Adrenal gland (tissue), 5 donors: ENCODE measurements around the gene RPH3AL.

ENCODE experiments used
- POLR2A ChIP-seq, 2 donors: fragments of 450-650 bp; IDR thresholded peaks; one replicate each; pipeline ENCODE4 v1.6.1; 2017; ENCODE audit warnings: antibody characterized with exemption in 2 of 2, mild to moderate bottlenecking in 2 of 2, moderate library complexity in 1 of 2
- TF ChIP-seq, protein P1 (sequence below), 6 experiments: fragments of 450-650 bp in 4 of 6; fragments of 200-600 bp in 2 of 6; sonication (generic) in 1 of 6; IDR thresholded peaks; 1 replicate in 5 of 6; 2 replicates in 1 of 6; pipeline versions ENCODE4 v1.5.1 to v1.8.0; 2016 to 2021; ENCODE audit warnings: antibody characterized with exemption in 6 of 6, mild to moderate bottlenecking in 2 of 6, moderate library complexity in 1 of 6
- donor health status: DM: no; HTN: no; CAD: no.

DNA sequence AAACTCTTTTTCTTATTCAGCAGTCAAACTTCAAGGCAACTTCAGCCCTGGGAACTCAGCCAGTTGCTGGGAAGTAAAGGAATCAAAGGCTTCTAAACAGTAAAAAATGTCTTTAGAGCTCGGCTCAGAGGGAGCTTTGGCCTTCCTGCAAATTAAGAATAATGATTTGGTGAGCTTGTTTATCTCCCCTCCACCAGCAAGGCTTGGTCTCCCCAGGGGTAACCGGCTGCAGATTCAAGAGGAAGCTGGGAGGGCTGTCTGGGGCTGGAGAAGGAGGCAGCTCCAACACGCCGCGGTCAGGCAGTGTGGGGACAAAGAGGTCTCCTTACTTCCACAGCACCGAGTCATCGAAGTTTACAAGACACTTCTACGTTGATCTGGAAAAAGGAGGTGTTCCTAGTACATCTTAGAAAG is 153.4 kb downstream of the RPH3AL start:
- TF ChIP-seq, protein P1, sequence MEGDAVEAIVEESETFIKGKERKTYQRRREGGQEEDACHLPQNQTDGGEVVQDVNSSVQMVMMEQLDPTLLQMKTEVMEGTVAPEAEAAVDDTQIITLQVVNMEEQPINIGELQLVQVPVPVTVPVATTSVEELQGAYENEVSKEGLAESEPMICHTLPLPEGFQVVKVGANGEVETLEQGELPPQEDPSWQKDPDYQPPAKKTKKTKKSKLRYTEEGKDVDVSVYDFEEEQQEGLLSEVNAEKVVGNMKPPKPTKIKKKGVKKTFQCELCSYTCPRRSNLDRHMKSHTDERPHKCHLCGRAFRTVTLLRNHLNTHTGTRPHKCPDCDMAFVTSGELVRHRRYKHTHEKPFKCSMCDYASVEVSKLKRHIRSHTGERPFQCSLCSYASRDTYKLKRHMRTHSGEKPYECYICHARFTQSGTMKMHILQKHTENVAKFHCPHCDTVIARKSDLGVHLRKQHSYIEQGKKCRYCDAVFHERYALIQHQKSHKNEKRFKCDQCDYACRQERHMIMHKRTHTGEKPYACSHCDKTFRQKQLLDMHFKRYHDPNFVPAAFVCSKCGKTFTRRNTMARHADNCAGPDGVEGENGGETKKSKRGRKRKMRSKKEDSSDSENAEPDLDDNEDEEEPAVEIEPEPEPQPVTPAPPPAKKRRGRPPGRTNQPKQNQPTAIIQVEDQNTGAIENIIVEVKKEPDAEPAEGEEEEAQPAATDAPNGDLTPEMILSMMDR (IDR thresholded peaks at IDR 0.05), result no peak
- TF ChIP-seq POLR2A (IDR thresholded peaks at IDR 0.05), result no peak
